ENCODE results near the gene RTL9. TPM values are rescaled to one million over a fixed set of nuclear protein-coding genes. Genes with fewer than 3 reads are reported as not detected.
A peak's percentile ranks its signal among the peaks of the same experiment; 100 is the strongest.
"Not testable (repeated sequence)": the region's sequence is repeated elsewhere in the genome, so short reads cannot be mapped to it uniquely, and the experiment has no call there.

The RTL9 gene
- total RNA-seq, 1 donor from 2014 or later = 0.37 TPM

- no peak for TF ChIP-seq CTCF (conservative IDR thresholded peaks at IDR 0.05)
- Mint-ChIP-seq H3K9me3 (no peaks in the 10 kb centered on the region), H3K27ac (ENCODE audit: unreplicated experiment) (peak overlapping the region; percentile 19), H3K4me3 (no peak overlapping the region), H3K27me3 (ENCODE audit: low read depth) (no peaks in the 10 kb centered on the region), H3K36me3 (ENCODE audit: low read depth) (no peaks in the 10 kb centered on the region), H3K4me1 (peaks cover 3% of the 10 kb centered on the region)
- no peak for DNase-seq (ENCODE audit: low read depth, low spot score)
Observed at GRCh38 chrX:110402091-110402849, 43.6 kb downstream of the RTL9 start.

- no peak for TF ChIP-seq CTCF (conservative IDR thresholded peaks at IDR 0.05)
- Mint-ChIP-seq H3K4me1 (peaks cover 3% of the 10 kb centered on the region), H3K27ac (ENCODE audit: unreplicated experiment) (no peak overlapping the region), H3K36me3 (ENCODE audit: low read depth) (no peaks in the 10 kb centered on the region), H3K27me3 (ENCODE audit: low read depth) (no peaks in the 10 kb centered on the region), H3K9me3 (no peaks in the 10 kb centered on the region), H3K4me3 (no peak overlapping the region)
- no peak for DNase-seq (ENCODE audit: low read depth, low spot score)
Observed at GRCh38 chrX:110402850-110403221, 44.2 kb downstream of the RTL9 start.

- Mint-ChIP-seq H3K4me3 (no peak overlapping the region), H3K9me3 (no peaks in the 10 kb centered on the region), H3K4me1 (no peaks in the 10 kb centered on the region)
Observed at GRCh38 chrX:110403441-110404238, 45.0 kb downstream of the RTL9 start.

GRCh38 chrX:110404376-110404775 is 45.7 kb downstream of the RTL9 start:
- TF ChIP-seq CTCF (conservative IDR thresholded peaks at IDR 0.05) = no peak
- Mint-ChIP-seq H3K4me1 (no peaks in the 10 kb centered on the region), H3K4me3 (no peak overlapping the region)

More at GRCh38 chrX:110403441-110404238, 45.0 kb downstream of the RTL9 start:
- H3K36me3 Mint-ChIP-seq (ENCODE audit: low read depth) = no peaks in the 10 kb centered on the region
- H3K27ac Mint-ChIP-seq (ENCODE audit: unreplicated experiment) = no peak overlapping the region
- no peak for TF ChIP-seq CTCF (conservative IDR thresholded peaks at IDR 0.05)
- DNase-seq (ENCODE audit: low read depth, low spot score) = no peak
- H3K27me3 Mint-ChIP-seq (ENCODE audit: low read depth) = peaks cover 2% of the 10 kb centered on the region

GRCh38 chrX:110406250-110406649 is 47.6 kb downstream of the RTL9 start:
- H3K4me1 Mint-ChIP-seq = not testable (repeated sequence)

More at GRCh38 chrX:110404376-110404775, 45.7 kb downstream of the RTL9 start:
- DNase-seq (ENCODE audit: low read depth, low spot score) = no peak
- H3K36me3 Mint-ChIP-seq (ENCODE audit: low read depth) = no peaks in the 10 kb centered on the region
- H3K9me3 Mint-ChIP-seq = no peaks in the 10 kb centered on the region
- H3K27ac Mint-ChIP-seq (ENCODE audit: unreplicated experiment) = no peak overlapping the region
- H3K27me3 Mint-ChIP-seq (ENCODE audit: low read depth) = peaks cover 2% of the 10 kb centered on the region

GRCh38 chrX:110406822-110407221 is 48.2 kb downstream of the RTL9 start:
- DNase-seq (ENCODE audit: low read depth, low spot score) = no peak
- no peaks in the 10 kb centered on the region for H3K36me3 Mint-ChIP-seq (ENCODE audit: low read depth)
- no peak overlapping the region for H3K4me3 Mint-ChIP-seq
- peaks cover 9% of the 10 kb centered on the region for H3K4me1 Mint-ChIP-seq
- no peak overlapping the region for H3K27ac Mint-ChIP-seq (ENCODE audit: unreplicated experiment)
- no peak for TF ChIP-seq CTCF (conservative IDR thresholded peaks at IDR 0.05)
- H3K27me3 Mint-ChIP-seq (ENCODE audit: low read depth) = peaks cover 2% of the 10 kb centered on the region
- H3K9me3 Mint-ChIP-seq = no peaks in the 10 kb centered on the region

More at GRCh38 chrX:110406250-110406649, 47.6 kb downstream of the RTL9 start:
- H3K9me3 Mint-ChIP-seq; H3K4me3 Mint-ChIP-seq; H3K36me3 Mint-ChIP-seq (ENCODE audit: low read depth); H3K27me3 Mint-ChIP-seq (ENCODE audit: low read depth); DNase-seq (ENCODE audit: low read depth, low spot score); H3K27ac Mint-ChIP-seq (ENCODE audit: unreplicated experiment): not testable (repeated sequence)
